H1 (cell line): Measurements from ENCODE around the gene SUCLG2. TPM values are rescaled to one million over a fixed set of nuclear protein-coding genes. Genes with fewer than 3 reads are reported as not detected.

ENCODE experiments used
- CTCF ChIA-PET: fragments of 300-600 bp; sonication (Branson Sonifier 250); formaldehyde crosslinking; loops from one replicate; lab custom pipeline; 2021; ENCODE audit not compliant: partially characterized antibody; lab: Charles Lee
- POLR2A ChIA-PET: fragments of 300-600 bp; sonication (Branson Sonifier 250); formaldehyde crosslinking; loops from one replicate; lab custom pipeline; 2021; ENCODE audit warnings: inconsistent platforms; ENCODE audit not compliant: partially characterized antibody; lab: Charles Lee
- DNase-seq, 2 experiments: peaks; one replicate each; pipeline versions ENCODE4 v3.0.0 to v3.0.0-alpha.2; 2010 to 2022; ENCODE audit warnings: low spot score in 2 of 2, low read depth in 1 of 2, mixed read lengths in 1 of 2
- FAIRE-seq: peaks from 2 replicates; lab custom pipeline; 2011; peaks lifted over from hg19 to GRCh38; lab: Jason Lieb, UNC
- H2AFZ ChIP-seq: 2 replicates; pipeline ENCODE4 v1.8.1; 2012; ENCODE audit warnings: low read length, inconsistent platforms
- H2AK5ac ChIP-seq: 2 replicates; pipeline ENCODE4 v1.6.1; 2013; ENCODE audit warnings: low read depth, low read length
- H2BK120ac ChIP-seq: replicated peaks from 2 replicates; pipeline ENCODE3; 2013; ENCODE audit warnings: low read depth, low read length, inconsistent platforms
- H2BK12ac ChIP-seq: 2 replicates; pipeline ENCODE4 v1.6.1; 2013; ENCODE audit warnings: low read depth, low read length
- H2BK15ac ChIP-seq: 2 replicates; pipeline ENCODE4 v1.6.1; 2013; ENCODE audit warnings: low read length
- H2BK20ac ChIP-seq: 2 replicates; pipeline ENCODE4 v1.6.1; 2013; ENCODE audit warnings: low read length
- H2BK5ac ChIP-seq: 2 replicates; pipeline ENCODE4 v1.6.1; 2013; ENCODE audit warnings: low read depth, low read length
- H3K14ac ChIP-seq: 2 replicates; pipeline ENCODE4 v1.6.1; 2013; ENCODE audit warnings: inconsistent platforms; ENCODE audit not compliant: insufficient read length
- H3K18ac ChIP-seq: 2 replicates; pipeline ENCODE4 v1.6.1; 2013; ENCODE audit warnings: low read length; ENCODE audit errors: extremely low read depth
- H3K23ac ChIP-seq: 2 replicates; pipeline ENCODE4 v1.6.1; 2013; ENCODE audit warnings: inconsistent platforms; ENCODE audit not compliant: insufficient read length
- H3K23me2 ChIP-seq: 2 replicates; pipeline ENCODE4 v1.6.1; 2013; ENCODE audit warnings: low read depth, low read length
- H3K27ac ChIP-seq: 2 replicates; pipeline ENCODE4 v1.6.1; 2011; ENCODE audit warnings: low read depth, low read length, inconsistent platforms
- H3K27me3 ChIP-seq, 4 experiments: replicated peaks in 1 of 4; 1 replicate in 1 of 4; 2 replicates in 3 of 4; pipeline versions ENCODE4 v1.6.1 to v1.8.1; 2011 to 2013; ENCODE audit warnings: low read length in 3 of 4, mild to moderate bottlenecking in 3 of 4, inconsistent platforms in 2 of 4, mixed read lengths in 2 of 4, moderate library complexity in 1 of 4; ENCODE audit not compliant: control insufficient read depth in 3 of 4, insufficient read depth in 3 of 4; ENCODE audit errors: extremely low read depth in 1 of 4
- H3K36me3 ChIP-seq, 4 experiments: 2 replicates each; pipeline versions ENCODE4 v1.6.1 to v1.8.1; 2011 to 2013; ENCODE audit warnings: mild to moderate bottlenecking in 4 of 4, low read length in 3 of 4, moderate library complexity in 2 of 4, control low read depth in 1 of 4, inconsistent platforms in 1 of 4; ENCODE audit not compliant: insufficient read depth in 4 of 4, control insufficient read depth in 2 of 4
- H3K4ac ChIP-seq: replicated peaks from 2 replicates; pipeline ENCODE3; 2013; ENCODE audit warnings: low read length, low read depth, mixed read lengths, inconsistent platforms; ENCODE audit not compliant: insufficient read length
- H3K4me1 ChIP-seq, 4 experiments: replicated peaks in 1 of 4; 1 replicate in 1 of 4; 2 replicates in 3 of 4; pipeline versions ENCODE4 v1.6.1 to v1.8.1; 2011 to 2013; ENCODE audit warnings: low read length in 3 of 4, inconsistent platforms in 2 of 4, mixed read lengths in 1 of 4; ENCODE audit not compliant: insufficient read depth in 4 of 4, control insufficient read depth in 3 of 4
- H3K4me2 ChIP-seq, 2 experiments: 2 replicates each; pipeline versions ENCODE4 v1.6.1 to v1.8.1; 2011 to 2013; ENCODE audit warnings: low read depth in 2 of 2, low read length in 2 of 2, control low read depth in 1 of 2, inconsistent platforms in 1 of 2, mild to moderate bottlenecking in 1 of 2; ENCODE audit not compliant: insufficient read depth in 1 of 2
- H3K4me3 ChIP-seq, 4 experiments: fragments of 200-600, 300-600 bp in 1 of 4; sonication (generic), shearing (Covaris generic), sonication (Bioruptor Twin) in 1 of 4; 2 replicates each; pipeline versions ENCODE4 v1.5.1 to v1.8.1; 2011 to 2016; ENCODE audit warnings: low read length in 4 of 4, low read depth in 3 of 4, control low read depth in 2 of 4, inconsistent platforms in 2 of 4, mild to moderate bottlenecking in 2 of 4, mixed read lengths in 1 of 4, moderate library complexity in 1 of 4; ENCODE audit not compliant: insufficient read depth in 2 of 4; ENCODE audit errors: extremely low read depth in 1 of 4
- H3K56ac ChIP-seq: replicated peaks from 2 replicates; pipeline ENCODE3; 2013; ENCODE audit warnings: low read depth, mild to moderate bottlenecking, mixed read lengths, low read length, inconsistent platforms; ENCODE audit not compliant: insufficient read length
- H3K79me1 ChIP-seq: 2 replicates; pipeline ENCODE4 v1.6.1; 2013; ENCODE audit warnings: low read depth, low read length, control low read depth
- H3K79me2 ChIP-seq, 2 experiments: 2 replicates each; pipeline versions ENCODE4 v1.6.1 to v1.8.1; 2012 to 2013; ENCODE audit warnings: low read length in 2 of 2, mild to moderate bottlenecking in 2 of 2, inconsistent platforms in 1 of 2; ENCODE audit not compliant: insufficient read depth in 2 of 2, control insufficient read depth in 1 of 2
- H3K9ac ChIP-seq, 4 experiments: replicated peaks in 1 of 4; 1 replicate in 1 of 4; 2 replicates in 3 of 4; pipeline versions ENCODE4 v1.6.1 to v1.8.1; 2011 to 2013; ENCODE audit warnings: low read depth in 3 of 4, low read length in 3 of 4, control low read depth in 2 of 4, mild to moderate bottlenecking in 2 of 4, moderate library complexity in 2 of 4, inconsistent platforms in 1 of 4; ENCODE audit errors: extremely low read depth in 1 of 4
- H3K9me3 ChIP-seq, 2 experiments: 2 replicates each; pipeline versions ENCODE4 v1.6.1 to v1.8.1; 2012 to 2013; ENCODE audit warnings: mild to moderate bottlenecking in 2 of 2, moderate library complexity in 2 of 2, control low read depth in 1 of 2, inconsistent platforms in 1 of 2, low read depth in 1 of 2, low read length in 1 of 2, mixed read lengths in 1 of 2; ENCODE audit not compliant: insufficient read depth in 2 of 2
- H4K20me1 ChIP-seq, 2 experiments: replicated peaks in 1 of 2; 2 replicates each; pipeline versions ENCODE3 to v1.8.1; 2011 to 2013; ENCODE audit warnings: inconsistent platforms in 2 of 2, low read length in 2 of 2, mild to moderate bottlenecking in 1 of 2; ENCODE audit not compliant: insufficient read depth in 2 of 2, control insufficient read depth in 1 of 2
- H4K5ac ChIP-seq: 2 replicates; pipeline ENCODE4 v1.6.1; 2013; ENCODE audit warnings: low read length, low read depth, mixed read lengths, inconsistent platforms; ENCODE audit not compliant: insufficient read length
- H4K8ac ChIP-seq: 2 replicates; pipeline ENCODE4 v1.8.0; 2013; ENCODE audit warnings: mild to moderate bottlenecking, moderate library complexity, low read length, inconsistent platforms; ENCODE audit not compliant: insufficient read depth; ENCODE audit errors: extremely low read depth
- H4K91ac ChIP-seq: replicated peaks from 2 replicates; pipeline ENCODE3; 2013; ENCODE audit warnings: low read length, mixed read lengths, inconsistent platforms; ENCODE audit not compliant: insufficient read length
- EP300 ChIP-seq, 2 experiments: IDR thresholded peaks; 1 replicate in 1 of 2; 2 replicates in 1 of 2; pipeline ENCODE4 v1.6.1; 2011 to 2012; ENCODE audit warnings: low read depth in 2 of 2, low read length in 2 of 2, mild to moderate bottlenecking in 2 of 2, borderline replicate concordance in 1 of 2, inconsistent platforms in 1 of 2, moderate library complexity in 1 of 2
- EZH2 ChIP-seq: fragments of 200-600 bp; sonication (generic); IDR thresholded peaks from 2 replicates; pipeline ENCODE4 v1.7.1; 2012; ENCODE audit warnings: low read depth, mild to moderate bottlenecking, moderate library complexity, low read length, inconsistent platforms; ENCODE audit not compliant: severe bottlenecking
- FOSL1 ChIP-seq: IDR thresholded peaks from 2 replicates; pipeline ENCODE4 v1.6.1; 2011; ENCODE audit warnings: mild to moderate bottlenecking, low read depth, low read length, moderate library complexity; ENCODE audit not compliant: insufficient read depth
- JUND ChIP-seq: IDR thresholded peaks from 2 replicates; pipeline ENCODE4 v1.6.1; 2011; ENCODE audit warnings: mild to moderate bottlenecking, improper control_type of control experiment, low read length
- NRF1 ChIP-seq: IDR thresholded peaks from 2 replicates; pipeline ENCODE4 v1.6.1; 2011; ENCODE audit warnings: mild to moderate bottlenecking, low read depth, low read length, improper control_type of control experiment
- PHF8 ChIP-seq: fragments of 200-600 bp; sonication (generic); conservative IDR thresholded peaks from 2 replicates; pipeline ENCODE4 v1.7.1; 2012; ENCODE audit warnings: low read depth, mild to moderate bottlenecking, inconsistent platforms, low read length, moderate library complexity
- POLR2A ChIP-seq, 2 experiments: IDR thresholded peaks; 1 replicate in 1 of 2; 2 replicates in 1 of 2; pipeline ENCODE4 v1.6.1; 2011; ENCODE audit warnings: low read depth in 2 of 2, low read length in 2 of 2, mild to moderate bottlenecking in 2 of 2; ENCODE audit errors: control extremely low read depth in 1 of 2
- RFX5 ChIP-seq: IDR thresholded peaks from 2 replicates; pipeline ENCODE4 v1.6.1; 2011; ENCODE audit warnings: low read depth, low read length, improper control_type of control experiment, borderline replicate concordance
- SIN3A ChIP-seq, 2 experiments: IDR thresholded peaks in 1 of 2; conservative IDR thresholded peaks in 1 of 2; 2 replicates each; pipeline ENCODE4 v1.6.1; 2011 to 2012; ENCODE audit warnings: low read length in 2 of 2, improper control_type of control experiment in 1 of 2, low read depth in 1 of 2, mild to moderate bottlenecking in 1 of 2
- SIRT6 ChIP-seq: IDR thresholded peaks from one replicate; pipeline ENCODE4 v1.7.1; 2012; ENCODE audit warnings: low read length, inconsistent platforms
- TCF12 ChIP-seq: IDR thresholded peaks from 2 replicates; pipeline ENCODE4 v1.6.1; 2011; ENCODE audit warnings: low read depth, mild to moderate bottlenecking, low read length
- ZNF274 ChIP-seq: IDR thresholded peaks from 2 replicates; pipeline ENCODE4 v1.7.0; 2012; ENCODE audit warnings: low read length, borderline replicate concordance; ENCODE audit errors: extremely low read depth
- WGBS, 2 experiments: shearing (Covaris generic) in 1 of 2; methylation state at CpG; one replicate each; pipeline versions ENCODE4 v1.1.6 to v1.1.7; 2013 to 2015; ENCODE audit warnings: low lambda C conversion rate in 2 of 2, mixed read lengths in 2 of 2, inconsistent platforms in 1 of 2, low coverage in 1 of 2, missing lambda C conversion rate in 1 of 2; ENCODE audit not compliant: insufficient replicate concordance in 2 of 2, insufficient coverage in 1 of 2, insufficient read length in 1 of 2; ENCODE audit errors: extremely low coverage in 1 of 2, missing lambda C conversion rate in 1 of 2; 5-methylcytosine and 5-hydroxymethylcytosine counted together
- polyA plus RNA-seq, 7 experiments: library from polyadenylated mRNA; depleted of rRNA in 3 of 7; stranded (reverse) in 5 of 7; unstranded in 2 of 7; fragments of >200 nt in 5 of 7; fragments of 200-250 nt in 2 of 7; gene quantifications; 1 replicate in 5 of 7; 2 replicates in 1 of 7; 4 replicates in 1 of 7; pipeline versions ENCODE4 v1.2.1 to v1.2.3, GENCODE V29; 2011 to 2013; ENCODE audit warnings: missing spikeins in 2 of 7, mixed read lengths in 2 of 7
- total RNA-seq: library from RNA; stranded (reverse); fragmentation: NEBNext Ultra II Directional; extraction: Animal tissue kit (Norgen Biotek cat#: 25700); gene quantifications from 2 replicates; pipeline ENCODE4 v1.2.1, GENCODE V29; 2021
- TF ChIP-seq, protein P1 (sequence below): IDR thresholded peaks from 2 replicates; pipeline ENCODE4 v1.6.1; 2011; ENCODE audit warnings: low read depth, mild to moderate bottlenecking, low read length; ENCODE audit not compliant: insufficient read depth

SUCLG2 gene
- total and polyA plus RNA-seq, 2 of the 8 experiments (the other 6 are each of a cell fraction or from before 2014, with no cell fraction given), result 12.9 to 46.2 TPM

DNA sequence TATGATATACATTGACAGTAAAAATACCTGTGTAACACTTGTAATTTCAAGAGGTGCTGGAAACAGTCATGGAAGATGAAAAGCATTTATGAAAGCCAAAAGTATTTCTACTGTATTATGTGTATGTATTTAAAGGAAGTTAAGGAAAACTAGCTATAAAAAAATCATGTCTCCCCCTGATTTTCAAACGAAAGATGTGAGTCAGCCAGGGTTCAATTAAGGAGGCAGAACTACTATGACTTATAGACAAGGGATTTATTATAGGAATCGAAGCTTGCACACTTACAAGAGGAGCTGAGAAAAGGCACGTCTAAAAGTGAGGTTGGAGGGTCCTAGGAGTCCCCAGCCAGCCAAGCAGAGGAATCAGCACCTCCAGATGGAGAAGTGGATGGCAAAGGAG lies 119.4 kb downstream of the SUCLG2 start:
- Histone ChIP-seq H2BK120ac (no peak overlapping the region), H2BK20ac (no peak overlapping the region), H2BK12ac (no peak overlapping the region), H3K4me3 (no peak overlapping the region), H4K8ac (no peak overlapping the region)
- no peak for DNase-seq
- WGBS, 2 experiments, result 84% methylated on average over 3 of the region's 3 CpGs; no CpG with 5 or more reads in 1 of the 2 experiments
- POLR2A ChIA-PET, result no interaction called here
- TF ChIP-seq PHF8, result no peak
- TF ChIP-seq NRF1, result no peak
- no peak for TF ChIP-seq JUND
- no peak for TF ChIP-seq RFX5
- TF ChIP-seq POLR2A (IDR thresholded peaks at IDR 0.05; ENCODE audit: control extremely low read depth in 1 of 2, low read depth in 2 of 2, low read length in 2 of 2), result no peak
- TF ChIP-seq FOSL1, result no peak
- TF ChIP-seq ZNF274, result no peak
- no peak for TF ChIP-seq SIRT6
- no peak for TF ChIP-seq EZH2
- no peak for TF ChIP-seq TCF12
- no peak for TF ChIP-seq SIN3A (conservative IDR thresholded peaks at IDR 0.05 in 1 of 2, IDR thresholded peaks at IDR 0.05 in 1 of 2; ENCODE audit: low read depth in 1 of 2, low read length in 2 of 2)
- TF ChIP-seq EP300 (IDR thresholded peaks at IDR 0.05; ENCODE audit: borderline replicate concordance in 1 of 2, low read depth in 2 of 2, low read length in 2 of 2), result no peak
- TF ChIP-seq, protein P1, sequence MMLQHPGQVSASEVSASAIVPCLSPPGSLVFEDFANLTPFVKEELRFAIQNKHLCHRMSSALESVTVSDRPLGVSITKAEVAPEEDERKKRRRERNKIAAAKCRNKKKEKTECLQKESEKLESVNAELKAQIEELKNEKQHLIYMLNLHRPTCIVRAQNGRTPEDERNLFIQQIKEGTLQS, result no peak
- TF ChIP-seq, all 59 proteins: peak for 0
- H3K9me3 ChIP-seq, result no peaks in the 10 kb centered on the region
- H4K91ac ChIP-seq, result no peak overlapping the region
- H3K79me1 ChIP-seq, result no peaks in the 10 kb centered on the region; the same call in 1 of the 2 replicates
- no peak overlapping the region for H3K4ac ChIP-seq
- H3K27me3 ChIP-seq, result no peaks in the 10 kb centered on the region
- H2AFZ ChIP-seq, result no peak overlapping the region
- no peaks in the 10 kb centered on the region for H3K36me3 ChIP-seq
- H3K56ac ChIP-seq, result no peak overlapping the region
- no peak overlapping the region for H2AK5ac ChIP-seq
- H3K4me1 ChIP-seq, result peaks cover 0 to 3% (median 0%) of the 10 kb centered on the region in 4 experiments; a peak in 1 of 7 replicates
- no peak overlapping the region for H3K14ac ChIP-seq
- no peak overlapping the region for H3K9ac ChIP-seq
- H3K23ac ChIP-seq, result no peak overlapping the region
- no peak overlapping the region for H2BK15ac ChIP-seq
- H4K5ac ChIP-seq, result no peak overlapping the region
- peaks cover 0 to 2% of the 10 kb centered on the region in 2 experiments for H4K20me1 ChIP-seq
- H3K4me2 ChIP-seq, result no peak overlapping the region
- FAIRE-seq, result no peak
- no peak overlapping the region for H2BK5ac ChIP-seq
- H3K27ac ChIP-seq, result no peak overlapping the region
- H3K18ac ChIP-seq, result no peak overlapping the region
- CTCF ChIA-PET, result interaction anchor here (0.8 to 1.2 kb wide), 3 partner anchors 11 to 255 kb away, joined by 3 to 5 read pairs (median 4); no protein-coding TSS in a partner anchor
- no peaks in the 10 kb centered on the region for H3K79me2 ChIP-seq
- H3K23me2 ChIP-seq, result no peaks in the 10 kb centered on the region
